HG02852 (cell line): ENCODE measurements around the gene PARS2.
A peak's percentile ranks its signal among the peaks of the same experiment; 100 is the strongest.

Source experiments
- ATAC-seq: cut with Tn5 transposase; IDR thresholded peaks from one replicate; pipeline ENCODE4 v1.9.1; 2021; ENCODE audit warnings: mild to moderate bottlenecking, moderate library complexity; ENCODE audit not compliant: unreplicated experiment

The PARS2 gene

GRCh38 chr1:54742282-54742681 is 22.0 kb downstream of the PARS2 start:
- no peak for ATAC-seq

DNA sequence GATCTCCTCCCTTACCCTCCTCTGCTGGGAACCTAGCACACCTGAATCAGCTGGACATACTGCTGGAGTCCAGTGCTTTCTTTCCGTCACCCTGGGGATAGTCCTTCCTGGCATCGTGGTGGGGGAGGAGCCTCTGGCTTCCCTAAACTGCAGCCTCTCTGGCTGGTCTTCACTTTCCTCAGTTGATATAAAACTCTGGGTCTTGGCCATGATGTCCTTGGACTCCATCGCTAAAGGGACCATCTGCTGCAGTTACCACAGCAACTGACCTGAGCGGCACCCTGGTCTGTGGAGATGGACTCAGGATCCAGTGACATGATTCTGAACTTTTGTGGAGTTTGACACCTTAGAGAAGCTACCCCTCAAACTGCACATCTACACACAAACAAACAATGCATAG is 22.8 kb downstream of the PARS2 start:
- ATAC-seq = no peak

- no peak for ATAC-seq
Observed at GRCh38 chr1:54738244-54738643, 26.1 kb downstream of the PARS2 start.

GRCh38 chr1:54736685-54737084 is 27.6 kb downstream of the PARS2 start:
- ATAC-seq = no peak

GRCh38 chr1:54728027-54728426 is 36.3 kb downstream of the PARS2 start:
- ATAC-seq = no peak

DNA sequence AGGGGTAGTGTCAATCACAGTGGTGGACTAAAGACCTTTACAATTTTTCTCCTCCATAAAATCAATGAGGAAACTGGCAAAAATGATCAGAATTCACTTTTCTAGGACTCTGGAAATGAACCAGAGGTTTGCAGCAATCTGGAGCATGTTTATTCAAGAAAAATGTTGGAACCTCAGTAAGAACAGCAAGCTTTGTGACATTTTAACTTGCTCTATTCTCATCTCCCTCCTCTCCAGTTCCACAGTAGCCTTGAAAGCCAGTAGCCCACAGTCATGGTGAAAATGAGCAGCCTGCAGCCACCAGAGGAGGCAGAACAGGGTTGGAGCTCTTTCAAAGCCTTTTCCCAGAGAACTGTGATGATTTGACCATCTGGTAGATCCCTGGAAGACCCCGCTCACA is 39.6 kb downstream of the PARS2 start:
- no peak for ATAC-seq

- no peak for ATAC-seq
Observed at GRCh38 chr1:54723985-54724384, 40.3 kb downstream of the PARS2 start.

DNA sequence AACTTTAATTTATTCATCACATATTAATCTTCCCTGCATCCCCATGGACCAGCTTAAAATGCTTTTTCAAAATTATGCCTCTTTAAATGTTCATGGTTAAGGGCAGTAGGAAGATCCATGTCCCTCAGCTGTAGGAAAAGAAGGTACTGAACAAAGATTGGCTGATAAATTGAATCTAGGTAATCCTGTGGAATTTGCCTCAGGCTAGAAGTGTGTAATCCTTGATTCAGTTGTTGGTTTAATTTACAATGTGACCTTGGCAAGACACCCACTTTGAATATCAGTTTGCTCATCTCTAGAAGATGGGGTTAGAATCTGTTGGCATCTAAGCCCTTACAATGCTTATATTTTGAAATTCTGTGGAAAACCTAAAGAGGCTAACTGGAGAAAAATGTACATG is 42.6 kb downstream of the PARS2 start:
- ATAC-seq = no peak

GRCh38 chr1:54716299-54717047 is 47.9 kb downstream of the PARS2 start:
- peak; percentile 6 for ATAC-seq

DNA sequence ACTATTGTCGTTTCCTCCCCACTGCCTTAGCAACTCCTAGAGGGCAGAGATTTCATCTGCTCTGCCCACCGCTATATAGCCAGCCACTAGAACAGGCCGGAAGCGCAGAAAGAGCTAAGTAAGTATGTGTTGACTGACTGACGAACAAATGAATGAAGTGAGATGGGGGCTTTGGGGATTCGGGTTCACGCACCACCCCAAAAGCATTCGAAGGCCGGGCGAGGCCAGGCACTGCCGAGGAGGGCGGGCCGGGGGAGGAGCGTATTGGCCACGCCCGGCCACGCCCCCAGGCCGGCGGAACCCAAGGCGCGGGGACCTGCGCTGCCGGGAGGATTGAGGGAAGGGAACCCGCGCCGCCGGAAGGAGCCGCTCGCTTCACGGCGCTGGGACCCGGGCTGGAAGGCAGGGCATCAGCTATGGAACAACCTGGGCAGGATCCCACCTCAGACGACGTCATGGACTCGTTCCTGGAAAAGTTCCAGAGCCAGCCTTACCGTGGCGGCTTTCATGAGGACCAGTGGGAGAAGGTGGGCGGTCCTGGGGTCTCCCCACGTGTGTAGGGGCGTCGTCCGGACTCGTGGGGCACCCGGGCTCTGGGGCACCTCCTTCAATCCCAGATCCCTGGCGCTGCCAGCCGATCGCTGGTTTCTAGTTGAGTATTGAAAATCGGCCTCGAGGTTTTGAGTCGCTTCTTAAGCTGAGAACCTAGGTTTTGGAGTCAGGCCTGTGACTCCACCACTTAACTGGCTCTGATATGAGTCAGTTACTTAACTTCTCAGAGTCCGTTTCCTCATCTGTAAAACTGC is 48.6 kb downstream of the PARS2 start, which contains the start of gene TTC4:
TSS of gene TTC4 (plus strand) at position 369 of the 806 bp plus-strand sequence. CDS start at position 417, 48 bp downstream.
- peak; percentile 97 for ATAC-seq

- ATAC-seq = no peak
Observed at GRCh38 chr1:54714881-54715492, 49.3 kb downstream of the PARS2 start.

DNA sequence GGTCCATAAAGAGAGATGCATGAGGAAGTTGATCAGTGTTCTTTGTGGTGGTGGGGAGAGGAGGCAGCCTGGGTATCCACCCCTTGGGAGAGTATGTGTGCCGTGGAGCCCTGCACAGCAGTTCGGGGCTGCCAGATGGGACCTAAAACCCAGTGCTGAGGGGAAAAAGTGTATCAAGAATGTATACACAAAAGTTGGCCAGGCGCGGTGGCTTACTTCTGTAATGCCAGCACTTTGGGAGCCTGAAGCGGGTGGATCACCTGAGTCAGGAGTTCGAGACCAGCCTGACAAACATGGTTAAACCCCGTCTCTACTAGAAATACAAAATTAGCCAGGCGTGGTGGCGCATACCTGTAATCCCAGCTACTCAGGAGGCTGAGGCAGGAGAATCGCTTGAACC is 52.8 kb downstream of the PARS2 start:
- no peak for ATAC-seq

DNA sequence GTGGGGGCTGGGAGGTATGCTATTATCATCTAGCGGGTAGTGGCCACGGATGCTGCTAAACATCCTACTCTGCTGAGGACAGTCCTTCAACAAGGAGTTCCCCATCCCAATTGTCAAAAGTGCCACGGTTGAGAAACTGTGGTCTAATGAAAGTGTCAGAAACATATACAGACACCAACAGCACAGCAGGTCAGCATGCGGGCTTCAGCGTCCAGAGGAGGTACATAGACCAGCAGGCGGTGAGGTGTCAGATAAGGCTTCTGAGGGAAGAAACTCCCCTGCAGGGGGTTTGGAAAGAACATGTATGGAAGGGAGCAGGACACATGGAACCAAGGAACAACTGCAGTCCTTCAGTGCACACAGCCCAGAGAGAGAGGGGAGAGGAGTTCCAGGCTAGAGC is 53.5 kb downstream of the PARS2 start:
- no peak for ATAC-seq

DNA sequence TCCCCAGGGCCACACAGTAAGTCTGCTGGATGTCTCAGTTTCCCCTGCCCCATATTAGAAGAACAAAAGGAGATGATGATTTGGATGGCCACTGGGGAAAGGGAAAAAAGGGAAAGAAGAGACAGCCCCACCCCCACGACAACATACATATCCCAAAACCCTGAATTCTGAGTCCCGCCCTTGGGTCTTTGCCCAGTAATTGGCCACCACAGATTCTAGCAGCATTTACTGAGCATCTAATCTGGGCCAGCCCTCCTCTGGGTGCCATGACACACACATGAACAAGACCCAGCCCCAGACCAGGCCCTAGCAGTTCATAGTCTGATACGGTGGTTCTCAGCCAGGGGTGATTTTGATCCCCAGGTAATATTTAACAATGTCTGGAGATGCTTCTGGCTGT is 53.9 kb downstream of the PARS2 start:
- ATAC-seq = no peak

DNA sequence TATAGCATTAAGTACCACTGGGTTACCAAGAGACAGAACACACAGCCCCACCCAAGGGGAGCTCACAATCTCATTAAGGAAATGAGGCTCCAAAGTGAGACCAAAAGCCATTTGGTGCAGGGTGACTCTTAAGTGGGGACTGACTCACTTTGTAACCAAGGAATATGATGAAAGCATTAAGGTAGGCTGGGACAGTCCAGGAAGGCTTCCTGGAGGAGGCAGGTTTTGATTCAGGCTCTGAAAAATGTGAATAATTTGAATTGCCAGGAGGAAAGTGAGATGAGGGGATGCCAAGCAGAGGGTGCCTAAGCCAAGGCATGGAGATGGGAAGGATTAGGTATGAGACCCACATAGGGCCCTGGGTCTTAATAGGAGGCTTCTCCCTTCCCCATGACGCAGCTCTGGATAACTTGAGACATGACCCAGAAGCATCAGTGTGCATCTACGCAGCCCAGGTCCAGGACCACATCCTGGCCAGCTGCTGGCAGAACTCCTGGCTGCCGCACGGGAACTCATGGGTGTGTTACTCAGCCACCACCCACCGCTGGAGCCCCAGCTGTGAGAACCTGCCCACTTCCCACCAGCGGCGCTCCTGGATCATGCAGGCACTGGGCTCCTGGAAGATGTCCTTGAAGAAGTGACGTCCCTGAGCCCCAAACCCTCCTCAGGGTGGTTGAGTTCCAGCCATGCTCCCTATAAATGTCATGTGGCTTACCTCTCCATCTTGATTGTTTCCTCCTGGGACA is 54.6 kb downstream of the PARS2 start:
- ATAC-seq = no peak

- no peak for ATAC-seq
Observed at GRCh38 chr1:54708385-54708784, 55.9 kb downstream of the PARS2 start.
